DND-41 (cell line): ENCODE measurements around the gene SERPINH1.

ENCODE experiments used
- CTCF ChIP-seq: IDR thresholded peaks from 2 replicates; pipeline ENCODE4 v1.5.1; 2012; ENCODE audit warnings: borderline replicate concordance, low read length, moderate library complexity, mild to moderate bottlenecking; ENCODE audit not compliant: poor library complexity, severe bottlenecking; ENCODE audit errors: extremely low read depth
- EZH2 ChIP-seq: IDR thresholded peaks from 3 replicates; pipeline ENCODE4 v1.6.1; 2012; ENCODE audit warnings: borderline replicate concordance, low read depth, mild to moderate bottlenecking, moderate library complexity, low read length, inconsistent platforms; ENCODE audit not compliant: severe bottlenecking

- no peak for TF ChIP-seq CTCF
- TF ChIP-seq EZH2: no peak
Observed at GRCh38 chr11:75591966-75592365, 29.9 kb downstream of the SERPINH1 start.
